GM12801 (cell line): ENCODE data around the gene RREB1.

Experiments
- TF ChIP-seq, protein P1 (sequence below): IDR thresholded peaks from one replicate; pipeline ENCODE4 v1.5.1; 2011; ENCODE audit warnings: control low read depth; ENCODE audit not compliant: insufficient read length; ENCODE audit errors: extremely low read depth

RREB1 gene

DNA sequence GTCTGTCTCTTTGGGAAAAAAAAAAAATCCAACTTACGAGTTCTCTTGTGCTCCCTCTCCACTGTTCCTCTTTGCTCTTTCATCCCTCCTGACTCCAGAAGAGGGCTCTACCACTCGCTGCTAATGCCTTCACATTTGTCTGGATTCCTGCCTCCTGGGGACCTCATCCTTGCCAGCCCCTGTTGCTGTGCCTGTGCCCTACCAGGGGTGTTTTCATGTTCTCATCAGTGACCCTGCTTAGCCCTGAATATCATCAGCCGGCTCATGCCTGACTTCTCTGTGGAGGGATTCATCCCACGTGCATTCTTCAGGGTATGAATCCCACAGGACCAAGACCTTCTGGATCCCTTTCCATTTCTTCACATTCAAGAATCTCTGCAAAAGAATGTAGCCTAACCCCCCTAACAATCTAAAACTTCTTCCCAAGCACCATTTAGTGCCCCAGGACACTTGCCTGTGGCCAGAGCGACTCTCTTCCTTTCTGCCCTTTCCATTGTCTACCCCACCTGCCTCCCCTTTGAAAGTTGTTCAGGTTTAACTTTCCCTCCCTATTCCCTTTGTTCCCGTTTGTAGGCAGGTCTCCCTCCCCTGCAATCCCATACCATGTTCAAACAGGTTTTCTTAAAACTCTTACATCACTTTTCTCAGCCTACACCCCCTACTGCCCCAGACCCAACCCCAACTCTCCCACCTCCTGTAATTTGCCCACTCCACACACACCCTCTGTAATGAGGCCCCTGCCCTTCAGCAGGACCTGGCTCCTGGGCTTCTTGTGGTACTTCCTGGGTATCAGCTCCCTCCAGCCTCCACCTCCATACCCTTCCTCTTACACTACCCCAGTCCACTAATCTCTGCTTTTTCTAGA is 50.2 kb downstream of the RREB1 start:
- TF ChIP-seq, protein P1, sequence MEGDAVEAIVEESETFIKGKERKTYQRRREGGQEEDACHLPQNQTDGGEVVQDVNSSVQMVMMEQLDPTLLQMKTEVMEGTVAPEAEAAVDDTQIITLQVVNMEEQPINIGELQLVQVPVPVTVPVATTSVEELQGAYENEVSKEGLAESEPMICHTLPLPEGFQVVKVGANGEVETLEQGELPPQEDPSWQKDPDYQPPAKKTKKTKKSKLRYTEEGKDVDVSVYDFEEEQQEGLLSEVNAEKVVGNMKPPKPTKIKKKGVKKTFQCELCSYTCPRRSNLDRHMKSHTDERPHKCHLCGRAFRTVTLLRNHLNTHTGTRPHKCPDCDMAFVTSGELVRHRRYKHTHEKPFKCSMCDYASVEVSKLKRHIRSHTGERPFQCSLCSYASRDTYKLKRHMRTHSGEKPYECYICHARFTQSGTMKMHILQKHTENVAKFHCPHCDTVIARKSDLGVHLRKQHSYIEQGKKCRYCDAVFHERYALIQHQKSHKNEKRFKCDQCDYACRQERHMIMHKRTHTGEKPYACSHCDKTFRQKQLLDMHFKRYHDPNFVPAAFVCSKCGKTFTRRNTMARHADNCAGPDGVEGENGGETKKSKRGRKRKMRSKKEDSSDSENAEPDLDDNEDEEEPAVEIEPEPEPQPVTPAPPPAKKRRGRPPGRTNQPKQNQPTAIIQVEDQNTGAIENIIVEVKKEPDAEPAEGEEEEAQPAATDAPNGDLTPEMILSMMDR: no peak

DNA sequence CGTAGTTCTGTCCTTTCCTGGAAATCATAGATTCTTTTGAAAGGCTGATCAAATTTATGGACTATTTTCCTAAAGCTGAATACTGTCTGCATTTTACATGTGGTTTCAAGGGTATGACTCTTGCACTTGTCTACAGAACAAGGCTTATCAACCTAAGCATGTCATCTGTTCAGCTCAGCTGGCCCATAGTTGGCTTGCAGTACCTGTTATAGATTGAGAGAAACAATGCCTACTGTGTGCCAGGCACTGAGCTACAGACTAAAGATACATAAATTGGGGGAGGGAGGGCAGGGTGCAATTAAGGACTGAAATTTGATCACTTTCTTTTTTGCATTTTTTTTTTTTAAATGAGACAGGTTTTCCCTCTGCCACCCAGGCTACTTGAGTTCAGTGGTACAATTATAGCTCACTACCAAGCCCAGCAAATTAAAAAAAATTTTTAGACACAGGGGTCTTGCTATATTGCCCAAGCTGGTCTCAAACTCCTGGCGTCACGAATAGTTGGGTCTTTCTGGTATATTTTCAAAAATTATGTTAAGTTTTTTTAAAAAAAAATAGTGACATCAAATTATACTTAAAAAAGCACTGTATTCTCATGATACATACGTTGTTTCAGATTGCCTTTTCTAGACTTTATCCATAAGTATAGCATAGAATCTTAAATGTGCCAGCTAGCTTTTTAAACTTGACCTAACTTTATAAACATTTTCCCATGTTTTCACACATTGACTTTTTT is 52.2 kb downstream of the RREB1 start:
- TF ChIP-seq, protein P1: no peak

DNA sequence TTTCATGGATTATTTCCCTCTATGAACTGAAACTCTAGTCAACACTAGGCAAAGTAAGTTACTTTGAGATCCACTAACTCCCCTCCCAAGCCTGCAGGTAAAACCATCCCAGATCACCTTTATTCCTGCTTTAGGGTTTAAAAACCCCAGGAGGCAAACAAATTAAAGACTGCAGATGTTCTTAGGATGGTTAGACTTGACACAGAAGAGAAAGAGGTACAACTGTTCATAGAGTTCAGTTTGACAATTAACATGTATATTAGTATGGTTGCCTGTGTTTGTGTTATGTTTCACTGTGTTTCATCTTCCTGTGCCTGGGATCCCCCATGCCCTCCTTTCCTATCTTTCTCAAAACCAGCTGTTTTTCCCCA is 53.5 kb downstream of the RREB1 start:
- TF ChIP-seq, protein P1: no peak

DNA sequence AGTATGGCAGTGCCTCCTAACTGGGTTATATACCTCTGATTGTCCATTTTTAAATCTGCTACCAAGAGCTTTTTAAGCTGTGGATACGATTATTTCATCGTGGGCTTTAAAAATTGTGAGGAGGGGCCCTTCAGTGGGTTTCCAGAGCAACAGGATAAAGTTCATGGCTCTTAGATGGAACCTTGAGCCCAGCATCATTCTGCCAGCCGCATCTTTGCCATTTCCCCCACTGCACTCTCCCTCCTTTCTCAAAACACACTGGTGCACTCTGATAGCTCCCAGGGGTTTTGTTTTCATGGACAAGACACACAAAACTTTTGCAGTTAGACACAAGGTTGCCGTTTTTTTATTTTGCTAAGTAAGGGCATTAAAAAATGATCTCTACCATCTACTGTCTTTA is 54.1 kb downstream of the RREB1 start:
- TF ChIP-seq, protein P1: no peak

DNA sequence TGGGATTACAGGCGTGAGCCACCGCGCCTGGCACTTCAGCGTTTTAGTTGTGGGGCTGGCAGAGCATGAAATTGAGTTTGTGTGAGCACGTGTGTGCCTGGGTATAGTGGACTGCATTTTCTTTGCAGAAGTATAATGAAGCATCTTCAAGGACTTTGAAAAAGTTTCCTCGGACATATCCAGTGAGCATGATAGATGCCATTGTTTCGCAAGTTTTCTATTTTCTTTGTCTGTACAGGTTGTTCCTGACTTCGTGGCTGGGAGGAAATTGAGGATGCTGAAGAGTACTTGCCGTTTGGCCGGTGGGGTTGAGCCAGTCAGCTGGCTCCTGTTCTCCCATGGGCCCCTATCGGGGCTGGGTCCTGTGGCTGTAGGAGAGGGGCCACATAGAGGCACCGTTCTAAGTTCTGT is 55.9 kb downstream of the RREB1 start:
- TF ChIP-seq, protein P1: no peak

DNA sequence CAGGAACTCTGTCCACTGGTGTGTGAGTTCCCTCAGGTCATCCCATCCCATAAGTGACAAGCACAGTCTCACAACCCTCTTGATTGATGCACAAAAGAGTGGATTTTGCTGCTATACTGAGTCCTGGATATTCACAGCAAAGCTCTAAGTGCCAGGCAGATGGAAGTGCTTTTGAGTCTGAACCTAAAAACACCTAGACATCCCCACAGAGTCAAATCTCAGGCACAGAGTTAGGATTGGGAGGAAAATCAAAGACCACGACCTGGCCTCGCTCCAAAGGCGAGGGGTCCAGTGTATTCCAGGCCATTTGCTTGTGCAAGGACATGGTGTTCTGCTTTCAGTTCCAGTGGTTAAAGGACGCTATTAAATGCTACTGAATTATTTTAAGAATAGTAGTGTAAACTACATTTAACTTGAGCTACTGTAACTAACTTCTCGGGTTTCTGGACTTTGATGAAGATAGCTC is 56.8 kb downstream of the RREB1 start:
- TF ChIP-seq, protein P1: no peak

DNA sequence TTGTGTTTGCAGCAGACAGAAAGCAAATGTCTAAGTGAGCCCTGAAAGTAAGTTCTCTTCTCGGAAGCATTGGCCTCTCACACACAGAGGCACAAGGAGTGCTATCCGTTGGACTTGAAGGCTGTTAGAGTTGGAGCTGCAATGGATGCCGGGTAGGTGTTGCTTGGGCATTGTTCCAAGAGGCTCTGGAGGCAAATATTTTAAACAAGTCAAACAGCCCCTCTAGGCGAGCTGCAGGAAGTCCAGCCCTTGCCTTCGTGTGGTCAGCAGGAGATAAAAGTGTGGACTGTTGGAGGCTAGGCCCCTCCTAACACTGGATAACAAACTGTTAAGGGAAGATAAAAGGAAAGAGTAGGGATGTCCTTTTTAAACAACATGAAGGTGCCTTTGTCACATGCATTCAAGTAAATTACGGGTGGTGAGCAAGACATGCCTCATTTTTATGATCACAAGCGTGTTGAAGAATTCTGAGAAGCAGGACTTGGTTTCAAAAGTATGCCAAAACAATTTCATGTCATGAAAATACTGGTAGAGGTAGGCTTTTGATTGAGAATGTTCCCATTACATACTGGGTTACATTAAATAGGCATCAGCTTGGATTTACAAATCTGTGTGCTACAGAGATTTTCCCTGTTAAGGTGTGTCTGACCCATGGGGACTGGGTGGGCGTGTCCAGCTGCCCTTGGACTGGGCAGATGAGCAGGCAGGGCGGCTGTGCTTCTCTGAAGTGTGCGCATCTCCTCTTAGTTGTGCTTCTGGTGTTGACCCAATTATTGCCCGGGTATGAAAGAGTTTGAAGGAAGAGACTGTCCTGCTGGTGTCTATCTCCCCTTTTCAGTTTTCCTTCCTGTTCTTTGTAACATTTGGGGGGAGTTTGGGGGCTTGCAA is 57.5 kb downstream of the RREB1 start:
- TF ChIP-seq, protein P1: no peak
